HepG2 (cell line): Measurements from ENCODE around the gene ZFAND2A. TPM values are rescaled to one million over a fixed set of nuclear protein-coding genes. Genes with fewer than 3 reads are reported as not detected.

Experiments used
- ATAC-seq: fragments of 200-7000 bp; cut with Tn5 transposase; 3 replicates; pipeline ENCODE4 v1.9.1; 2020; ENCODE audit warnings: mild to moderate bottlenecking, moderate library complexity
- BruUV-seq: library from RNA; stranded (reverse); fragments of 400-500 nt; replicated peaks from 2 replicates; lab custom pipeline; 2021; lab: Mats Ljungman, UMichigan
- CTCF ChIA-PET: fragments of 300-600 bp; formaldehyde crosslinking; extraction: SDS; loops from one replicate; lab custom pipeline; 2021; ENCODE audit warnings: low total read pairs, inconsistent platforms, low intra/inter-chr PET ratio; lab: Yijun Ruan, JAX
- POLR2A ChIA-PET: fragments of 350-600 bp; sonication (Branson Sonifier 250); formaldehyde crosslinking; loops from one replicate; lab custom pipeline; 2020; ENCODE audit warnings: antibody characterized with exemption, inconsistent platforms; lab: Yijun Ruan, JAX
- DNase-seq: peaks from one replicate; pipeline ENCODE4 v3.0.0-alpha.2; 2015; ENCODE audit warnings: low spot score
- FAIRE-seq: peaks from 3 replicates; lab custom pipeline; 2011; peaks lifted over from hg19 to GRCh38; lab: Jason Lieb, UNC
- H2AFZ ChIP-seq: one replicate; pipeline ENCODE4 v1.6.1; 2011; ENCODE audit warnings: low read length, inconsistent platforms
- H3K27ac ChIP-seq: fragments of 300-600 bp; 3 replicates; pipeline ENCODE4 v1.8.0; 2011; ENCODE audit warnings: mixed run types, mild to moderate bottlenecking, mixed read lengths, low read length, inconsistent platforms; ENCODE audit not compliant: insufficient read depth; ENCODE audit errors: extremely low read length
- H3K27me3 ChIP-seq, 2 experiments: fragments of 200-600 bp in 1 of 2; 2 replicates in 1 of 2; 3 replicates in 1 of 2; pipeline versions ENCODE4 v1.6.0 to v1.8.0; 2011; ENCODE audit warnings: low read length in 2 of 2, mild to moderate bottlenecking in 2 of 2, moderate library complexity in 2 of 2, inconsistent platforms in 1 of 2; ENCODE audit not compliant: insufficient read depth in 2 of 2, control insufficient read depth in 1 of 2
- H3K36me3 ChIP-seq, 2 experiments: fragments of 200-600 bp in 1 of 2; replicated peaks in 1 of 2; 2 replicates in 1 of 2; 3 replicates in 1 of 2; pipeline versions ENCODE4 v1.5.1 to v1.8.0; 2011; ENCODE audit warnings: low read length in 2 of 2, inconsistent platforms in 1 of 2; ENCODE audit not compliant: insufficient read depth in 2 of 2, control insufficient read depth in 1 of 2
- H3K4me1 ChIP-seq: 2 replicates; pipeline ENCODE4 v1.5.1; 2012; ENCODE audit warnings: low read length, inconsistent platforms; ENCODE audit not compliant: insufficient read depth
- H3K4me2 ChIP-seq: 2 replicates; pipeline ENCODE4 v1.6.0; 2011; ENCODE audit warnings: low read depth, low read length, inconsistent platforms
- H3K4me3 ChIP-seq, 3 experiments: fragments of 200-600 bp in 1 of 3; sonication (generic), shearing (Covaris generic) in 1 of 3; replicated peaks in 1 of 3; 2 replicates each; pipeline ENCODE4 v1.5.1; 2011 to 2016; ENCODE audit warnings: low read length in 3 of 3, inconsistent platforms in 2 of 3, low read depth in 2 of 3, mild to moderate bottlenecking in 2 of 3, control low read depth in 1 of 3, mixed read lengths in 1 of 3; ENCODE audit not compliant: insufficient read depth in 1 of 3
- H3K79me2 ChIP-seq: one replicate; pipeline ENCODE4 v1.6.1; 2011; ENCODE audit warnings: low read length, inconsistent platforms; ENCODE audit not compliant: insufficient read depth
- H3K9ac ChIP-seq: 2 replicates; pipeline ENCODE4 v1.6.0; 2011; ENCODE audit warnings: mild to moderate bottlenecking, low read depth, low read length, inconsistent platforms; ENCODE audit not compliant: insufficient read depth
- H3K9me3 ChIP-seq: 2 replicates; pipeline ENCODE4 v1.5.1; 2012; ENCODE audit warnings: mild to moderate bottlenecking, low read length
- H4K20me1 ChIP-seq: 2 replicates; pipeline ENCODE4 v1.6.0; 2011; ENCODE audit warnings: inconsistent platforms, mild to moderate bottlenecking, low read length, moderate library complexity; ENCODE audit not compliant: insufficient read depth
- AHR ChIP-seq: IDR thresholded peaks from 2 replicates; pipeline ENCODE4 v1.6.1; 2018; ENCODE audit warnings: missing genetic modification reagents, missing compliant biosample characterization
- ATAD3A ChIP-seq: sonication (generic); formaldehyde crosslinking; IDR thresholded peaks from 2 replicates; pipeline ENCODE4 v1.4.0; 2020; ENCODE audit warnings: missing genetic modification reagents
- HDAC1 ChIP-seq: sonication (generic); formaldehyde crosslinking; IDR thresholded peaks from 2 replicates; pipeline ENCODE4 v1.5.1; 2020; ENCODE audit warnings: mild to moderate bottlenecking, missing genetic modification reagents
- IKZF4 ChIP-seq: sonication (generic); formaldehyde crosslinking; IDR thresholded peaks from 2 replicates; pipeline ENCODE4 v1.5.1; 2020; ENCODE audit warnings: borderline replicate concordance, mild to moderate bottlenecking, low read depth, missing genetic modification reagents; ENCODE audit errors: not compliant biosample characterization
- SNRNP70 ChIP-seq: fragments of 200-400 bp; formaldehyde crosslinking; IDR thresholded peaks from 2 replicates; pipeline ENCODE4 v1.6.1; 2017; ENCODE audit warnings: mild to moderate bottlenecking, low read depth, low read length, moderate library complexity
- ZNF20 ChIP-seq: sonication (generic); formaldehyde crosslinking; IDR thresholded peaks from 2 replicates; pipeline ENCODE4 v1.4.0; 2020; ENCODE audit warnings: mild to moderate bottlenecking, moderate library complexity, missing genetic modification reagents
- ZNF225 ChIP-seq: sonication (generic); formaldehyde crosslinking; IDR thresholded peaks from 2 replicates; pipeline ENCODE4 v1.4.0; 2020; ENCODE audit warnings: mild to moderate bottlenecking, missing genetic modification reagents
- ZNF44 ChIP-seq: sonication (generic); formaldehyde crosslinking; IDR thresholded peaks from 2 replicates; pipeline ENCODE4 v1.5.1; 2020; ENCODE audit warnings: mild to moderate bottlenecking, missing genetic modification reagents
- ZNF556 ChIP-seq: sonication (generic); formaldehyde crosslinking; IDR thresholded peaks from 2 replicates; pipeline ENCODE4 v1.4.0; 2020; ENCODE audit warnings: mild to moderate bottlenecking, missing genetic modification reagents, borderline replicate concordance
- ZNF580 ChIP-seq: IDR thresholded peaks from 2 replicates; pipeline ENCODE4 v1.6.1; 2016; ENCODE audit warnings: low read depth, borderline replicate concordance
- ZNF800 ChIP-seq: sonication (generic); formaldehyde crosslinking; IDR thresholded peaks from 2 replicates; pipeline ENCODE4 v1.4.0; 2020; ENCODE audit warnings: missing genetic modification reagents
- ZSCAN29 ChIP-seq: sonication (generic); formaldehyde crosslinking; conservative IDR thresholded peaks from 2 replicates; pipeline ENCODE4 v1.4.0; 2020; ENCODE audit warnings: mild to moderate bottlenecking, missing genetic modification reagents
- WGBS: methylation state at CpG from one replicate; pipeline ENCODE4 v1.1.6; 2017; ENCODE audit warnings: low lambda C conversion rate; 5-methylcytosine and 5-hydroxymethylcytosine counted together
- in situ Hi-C: cut with HindIII; loops from 2 replicates; pipeline ENCODE4 v1.10.0; 2017; ENCODE audit warnings: low pct_unique_long_range_greater_than_20kb; ENCODE audit not compliant: extremely low pct_ligation_motif_present
- intact Hi-C: fragments of 100-400 bp; cut with micrococcal nuclease; formaldehyde crosslinking; loops from one replicate; pipeline ENCODE4 v1.10.0; 2022; ENCODE audit not compliant: unreplicated experiment
- polyA plus RNA-seq, 8 experiments: library from polyadenylated mRNA; depleted of rRNA in 3 of 8; stranded (reverse) in 7 of 8; unstranded in 1 of 8; fragments of >200 nt; fragmentation: Illumina TruSeq in 4 of 8; extraction: Trizol in 4 of 8; gene quantifications; 2 replicates each; pipeline versions ENCODE4 v1.2.1 to v1.2.3, GENCODE V29; 2011 to 2016; ENCODE audit warnings: low read depth in 4 of 8, missing spikeins in 1 of 8, mixed read lengths in 1 of 8; ENCODE audit not compliant: insufficient read depth in 1 of 8
- total RNA-seq, 5 experiments: library from RNA; depleted of rRNA; stranded (reverse); fragments of >200 nt; fragmentation: Illumina TruSeq; extraction: Trizol; gene quantifications; 2 replicates each; pipeline ENCODE4 v1.2.3, GENCODE V29; 2016; ENCODE audit warnings: low read depth in 1 of 5
- TF ChIP-seq, protein P1 (sequence below): sonication (generic); formaldehyde crosslinking; conservative IDR thresholded peaks from 2 replicates; pipeline ENCODE4 v1.8.0; 2022; ENCODE audit warnings: missing genetic modification reagents

ZFAND2A gene
- total and polyA plus RNA-seq, 2 of the 13 experiments (the other 11 are each of a cell fraction or from before 2014, with no cell fraction given), result 140 to 153 TPM

GRCh38 chr7:1175967-1176851 lies 16.2 kb upstream of the ZFAND2A start:
- Histone ChIP-seq H3K27me3 (peaks cover 3 to 9% of the 10 kb centered on the region in 2 experiments; a peak in 2 of 5 replicates), H3K9ac (peak overlapping the region; percentile 45), H4K20me1 (no peaks in the 10 kb centered on the region), H3K79me2 (no peaks in the 10 kb centered on the region), H3K27ac (peak overlapping the region; percentile 57), H3K36me3 (no peaks in the 10 kb centered on the region), H3K4me2 (peak overlapping the region; percentile 93), H3K4me3 (peak overlapping the region; percentile 27 to 65 (median 37); a peak in 5 of 6 replicates), H3K9me3 (peaks cover 9% of the 10 kb centered on the region), H3K4me1 (peaks cover 26% of the 10 kb centered on the region), H2AFZ (no peak overlapping the region)
- DNase-seq (peak; percentile 70), FAIRE-seq (peak; percentile 52), ATAC-seq (peak; percentile 83)
- in situ Hi-C loops (loop anchor here (5.0 kb wide), 1 partner anchor 179 kb away; no protein-coding TSS in a partner anchor), intact Hi-C loops (loop anchor here (2.0 to 5.0 kb wide), 3 partner anchors 39 to 89 kb away; partner anchors contain the start of gene GPER1)
- whole genome bisulfite sequencing, result 38% methylated on average over 22 of the region's 44 CpGs
- POLR2A ChIA-PET, result interaction anchor here (0.7 to 8.4 kb wide), 7 partner anchors 16 to 253 kb away, joined by 3 to 116 read pairs (median 4); partner anchors contain the start of genes GPER1 and ZFAND2A
- BruUV-seq, result no TSS peak
- CTCF ChIA-PET, result interaction anchor here (0.6 to 2.4 kb wide), 4 partner anchors 40 to 183 kb away, joined by 3 to 9 read pairs (median 4); no protein-coding TSS in a partner anchor
- TF ChIP-seq ZNF44 (no peak), ZNF800 (no peak), IKZF4 (CRISPR knock-in tag) (no peak), ZNF225 (no peak), ZNF556 (no peak), ZNF20 (no peak), AHR (CRISPR knock-in tag) (peak; percentile 54; the same call in 1 of the 2 replicates), ZSCAN29 (CRISPR knock-in tag) (no peak), SNRNP70 (no peak), ZNF580 (CRISPR knock-in tag) (peak; percentile 86; the same call in 1 of the 2 replicates), ATAD3A (CRISPR knock-in tag) (no peak), HDAC1 (no peak; the same call in 1 of the 2 replicates)
- TF ChIP-seq, protein P1, sequence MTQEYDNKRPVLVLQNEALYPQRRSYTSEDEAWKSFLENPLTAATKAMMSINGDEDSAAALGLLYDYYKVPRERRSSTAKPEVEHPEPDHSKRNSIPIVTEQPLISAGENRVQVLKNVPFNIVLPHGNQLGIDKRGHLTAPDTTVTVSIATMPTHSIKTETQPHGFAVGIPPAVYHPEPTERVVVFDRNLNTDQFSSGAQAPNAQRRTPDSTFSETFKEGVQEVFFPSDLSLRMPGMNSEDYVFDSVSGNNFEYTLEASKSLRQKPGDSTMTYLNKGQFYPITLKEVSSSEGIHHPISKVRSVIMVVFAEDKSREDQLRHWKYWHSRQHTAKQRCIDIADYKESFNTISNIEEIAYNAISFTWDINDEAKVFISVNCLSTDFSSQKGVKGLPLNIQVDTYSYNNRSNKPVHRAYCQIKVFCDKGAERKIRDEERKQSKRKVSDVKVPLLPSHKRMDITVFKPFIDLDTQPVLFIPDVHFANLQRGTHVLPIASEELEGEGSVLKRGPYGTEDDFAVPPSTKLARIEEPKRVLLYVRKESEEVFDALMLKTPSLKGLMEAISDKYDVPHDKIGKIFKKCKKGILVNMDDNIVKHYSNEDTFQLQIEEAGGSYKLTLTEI, result no peak
